Esophagus squamous epithelium (tissue), 4 donors: ENCODE results near the gene SLC9A6.

Source experiments
- POLR2A ChIP-seq, 4 donors: fragments of 450-650 bp; IDR thresholded peaks; one replicate each; pipeline ENCODE4 v1.6.1; 2017; ENCODE audit warnings: antibody characterized with exemption in 4 of 4, mild to moderate bottlenecking in 4 of 4, moderate library complexity in 3 of 4
- TF ChIP-seq, protein P1 (sequence below), 6 experiments: fragments of 450-650 bp in 4 of 6; fragments of 200-600 bp in 2 of 6; sonication (generic) in 2 of 6; IDR thresholded peaks; one replicate each; pipeline ENCODE4 v1.5.1; 2016 to 2019; ENCODE audit warnings: antibody characterized with exemption in 6 of 6, mild to moderate bottlenecking in 4 of 6, moderate library complexity in 4 of 6

GRCh38 chrX:136021903-136022302 lies 36.7 kb downstream of the SLC9A6 start:
- TF ChIP-seq POLR2A (IDR thresholded peaks at IDR 0.05) = no peak
- TF ChIP-seq, protein P1, sequence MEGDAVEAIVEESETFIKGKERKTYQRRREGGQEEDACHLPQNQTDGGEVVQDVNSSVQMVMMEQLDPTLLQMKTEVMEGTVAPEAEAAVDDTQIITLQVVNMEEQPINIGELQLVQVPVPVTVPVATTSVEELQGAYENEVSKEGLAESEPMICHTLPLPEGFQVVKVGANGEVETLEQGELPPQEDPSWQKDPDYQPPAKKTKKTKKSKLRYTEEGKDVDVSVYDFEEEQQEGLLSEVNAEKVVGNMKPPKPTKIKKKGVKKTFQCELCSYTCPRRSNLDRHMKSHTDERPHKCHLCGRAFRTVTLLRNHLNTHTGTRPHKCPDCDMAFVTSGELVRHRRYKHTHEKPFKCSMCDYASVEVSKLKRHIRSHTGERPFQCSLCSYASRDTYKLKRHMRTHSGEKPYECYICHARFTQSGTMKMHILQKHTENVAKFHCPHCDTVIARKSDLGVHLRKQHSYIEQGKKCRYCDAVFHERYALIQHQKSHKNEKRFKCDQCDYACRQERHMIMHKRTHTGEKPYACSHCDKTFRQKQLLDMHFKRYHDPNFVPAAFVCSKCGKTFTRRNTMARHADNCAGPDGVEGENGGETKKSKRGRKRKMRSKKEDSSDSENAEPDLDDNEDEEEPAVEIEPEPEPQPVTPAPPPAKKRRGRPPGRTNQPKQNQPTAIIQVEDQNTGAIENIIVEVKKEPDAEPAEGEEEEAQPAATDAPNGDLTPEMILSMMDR (IDR thresholded peaks at IDR 0.05) = no peak
